CD4-positive, alpha-beta T cell (primary cell): Measurements from ENCODE around the gene SLC33A1. TPM values are rescaled to one million over a fixed set of nuclear protein-coding genes. Genes with fewer than 3 reads are reported as not detected.

Source experiments
- ATAC-seq: fragments of 200-7000 bp; cut with Tn5 transposase; one replicate; pipeline ENCODE4 v1.10.0; 2022; ENCODE audit warnings: mild to moderate bottlenecking; ENCODE audit not compliant: poor library complexity
- CTCF ChIA-PET: fragments of 350-600 bp; sonication (Branson Sonifier 250); formaldehyde crosslinking; loops from one replicate; lab custom pipeline; 2021; ENCODE audit warnings: antibody characterized with exemption, inconsistent platforms; lab: Charles Lee
- POLR2A ChIA-PET: fragments of 350-600 bp; sonication (Branson Sonifier 250); formaldehyde crosslinking; loops from one replicate; lab custom pipeline; 2021; ENCODE audit warnings: antibody characterized with exemption, inconsistent platforms; lab: Charles Lee
- DNase-seq, 14 experiments: peaks; one replicate each; pipeline ENCODE4 v3.0.0-alpha.2; 2013 to 2020; ENCODE audit warnings: mixed read lengths in 2 of 14
- H3K27ac ChIP-seq, 2 donors: one replicate each; pipeline versions ENCODE4 v1.5.1 to v1.7.0; 2013; ENCODE audit warnings: low read length in 2 of 2, low read depth in 1 of 2, mild to moderate bottlenecking in 1 of 2
- H3K27me3 ChIP-seq, 2 experiments: 1 replicate in 1 of 2; 2 replicates in 1 of 2; pipeline versions ENCODE4 v1.6.1 to v1.7.0; 2013; ENCODE audit warnings: low read length in 2 of 2, control low read depth in 1 of 2, mild to moderate bottlenecking in 1 of 2, moderate library complexity in 1 of 2; ENCODE audit not compliant: insufficient read depth in 2 of 2, control insufficient read depth in 1 of 2
- H3K36me3 ChIP-seq: one replicate; pipeline ENCODE4 v1.6.1; 2013; ENCODE audit warnings: low read length, control low read depth; ENCODE audit not compliant: insufficient read depth
- H3K4me1 ChIP-seq: one replicate; pipeline ENCODE4 v1.6.1; 2013; ENCODE audit warnings: low read length, control low read depth; ENCODE audit not compliant: insufficient read depth
- H3K4me3 ChIP-seq: one replicate; pipeline ENCODE4 v1.5.1; 2013; ENCODE audit warnings: mild to moderate bottlenecking, low read length, moderate library complexity
- H3K9me3 ChIP-seq, 2 experiments: 1 replicate in 1 of 2; 2 replicates in 1 of 2; pipeline versions ENCODE4 v1.6.1 to v1.7.0; 2013; ENCODE audit warnings: low read length in 2 of 2, mild to moderate bottlenecking in 2 of 2, control low read depth in 1 of 2, moderate library complexity in 1 of 2; ENCODE audit not compliant: control insufficient read depth in 1 of 2, insufficient read depth in 1 of 2
- H3K27ac Mint-ChIP-seq: one replicate; pipeline ENCODE4 v1.8.0; 2020; ENCODE audit warnings: mixed read lengths
- H3K27me3 Mint-ChIP-seq: one replicate; pipeline ENCODE4 v1.8.0; 2021; ENCODE audit warnings: mixed read lengths
- H3K36me3 Mint-ChIP-seq: one replicate; pipeline ENCODE4 v1.8.0; 2021; ENCODE audit warnings: low read depth, mixed read lengths
- H3K4me1 Mint-ChIP-seq: one replicate; pipeline ENCODE4 v1.8.0; 2021; ENCODE audit warnings: low read depth, mixed read lengths
- H3K4me3 Mint-ChIP-seq: one replicate; pipeline ENCODE4 v1.8.0; 2020; ENCODE audit warnings: mild to moderate bottlenecking, mixed read lengths
- H3K9me3 Mint-ChIP-seq: one replicate; pipeline ENCODE4 v1.8.0; 2020; ENCODE audit warnings: mixed read lengths
- intact Hi-C, 2 experiments: fragments of 100-400 bp; cut with DNase I in 1 of 2; cut with micrococcal nuclease in 1 of 2; formaldehyde crosslinking; loops; one replicate each; pipeline versions ENCODE4 v1.15.1 to v1.9.0; 2023 to 2025; cut with DNase I, micrococcal nuclease
- total RNA-seq, 174 experiments: library from RNA in 2 of 174; stranded (reverse) in 2 of 174; gene quantifications; one replicate each; pipeline ENCODE4 v1.2.3 and lab custom pipeline; 2021 to 2026
- TF ChIP-seq, protein P1 (sequence below): fragments of 200-600 bp; IDR thresholded peaks from one replicate; pipeline ENCODE4 v1.8.0; 2022; ENCODE audit warnings: antibody characterized with exemption, mild to moderate bottlenecking

Gene SLC33A1
- total RNA-seq, 2 experiments from 2014 or later: 14.6 to 16.4 TPM

- no peak overlapping the region for H3K27ac ChIP-seq
- no peak overlapping the region for H3K4me3 ChIP-seq
- Mint-ChIP-seq H3K4me1 (peaks cover 34% of the 10 kb centered on the region), H3K9me3 (no peaks in the 10 kb centered on the region), H3K4me3 (no peak overlapping the region), H3K27ac (peak overlapping the region; percentile 45), H3K27me3 (no peaks in the 10 kb centered on the region), H3K36me3 (peaks cover 30% of the 10 kb centered on the region)
- intact Hi-C loops: no loop called here
- H3K27me3 ChIP-seq: no peaks in the 10 kb centered on the region
- POLR2A ChIA-PET: no interaction called here
- H3K9me3 ChIP-seq: no peaks in the 10 kb centered on the region
- TF ChIP-seq, protein P1, sequence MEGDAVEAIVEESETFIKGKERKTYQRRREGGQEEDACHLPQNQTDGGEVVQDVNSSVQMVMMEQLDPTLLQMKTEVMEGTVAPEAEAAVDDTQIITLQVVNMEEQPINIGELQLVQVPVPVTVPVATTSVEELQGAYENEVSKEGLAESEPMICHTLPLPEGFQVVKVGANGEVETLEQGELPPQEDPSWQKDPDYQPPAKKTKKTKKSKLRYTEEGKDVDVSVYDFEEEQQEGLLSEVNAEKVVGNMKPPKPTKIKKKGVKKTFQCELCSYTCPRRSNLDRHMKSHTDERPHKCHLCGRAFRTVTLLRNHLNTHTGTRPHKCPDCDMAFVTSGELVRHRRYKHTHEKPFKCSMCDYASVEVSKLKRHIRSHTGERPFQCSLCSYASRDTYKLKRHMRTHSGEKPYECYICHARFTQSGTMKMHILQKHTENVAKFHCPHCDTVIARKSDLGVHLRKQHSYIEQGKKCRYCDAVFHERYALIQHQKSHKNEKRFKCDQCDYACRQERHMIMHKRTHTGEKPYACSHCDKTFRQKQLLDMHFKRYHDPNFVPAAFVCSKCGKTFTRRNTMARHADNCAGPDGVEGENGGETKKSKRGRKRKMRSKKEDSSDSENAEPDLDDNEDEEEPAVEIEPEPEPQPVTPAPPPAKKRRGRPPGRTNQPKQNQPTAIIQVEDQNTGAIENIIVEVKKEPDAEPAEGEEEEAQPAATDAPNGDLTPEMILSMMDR: no peak
- no peak for ATAC-seq
- no peak for DNase-seq
- H3K36me3 ChIP-seq: peaks cover 15% of the 10 kb centered on the region
- H3K4me1 ChIP-seq: peaks cover 3% of the 10 kb centered on the region
- CTCF ChIA-PET: no interaction called here
Observed at GRCh38 chr3:155890671-155891190, 36.5 kb upstream of the SLC33A1 start.

- Histone ChIP-seq H3K27ac (no peak overlapping the region), H3K27me3 (no peaks in the 10 kb centered on the region), H3K9me3 (no peaks in the 10 kb centered on the region), H3K36me3 (peaks cover 10% of the 10 kb centered on the region), H3K4me1 (peaks cover 3% of the 10 kb centered on the region), H3K4me3 (no peak overlapping the region)
- peaks cover 22% of the 10 kb centered on the region for H3K36me3 Mint-ChIP-seq
- H3K9me3 Mint-ChIP-seq: no peaks in the 10 kb centered on the region
- TF ChIP-seq, protein P1: no peak
- CTCF ChIA-PET: interaction anchor here (0.8 kb wide), 1 partner anchor 11 kb away, joined by 3 read pairs; no protein-coding TSS in a partner anchor
- H3K4me3 Mint-ChIP-seq: no peak overlapping the region
- POLR2A ChIA-PET: interaction anchor here (0.9 kb wide), 1 partner anchor 84 kb away, joined by 3 read pairs; the partner anchor contains the start of gene C3orf33
- peaks cover 35% of the 10 kb centered on the region for H3K4me1 Mint-ChIP-seq
- intact Hi-C loops: no loop called here
- no peaks in the 10 kb centered on the region for H3K27me3 Mint-ChIP-seq
- H3K27ac Mint-ChIP-seq: no peak overlapping the region
- no peak for DNase-seq
- ATAC-seq: no peak
Observed at GRCh38 chr3:155889952-155890351, 35.7 kb upstream of the SLC33A1 start.

DNA sequence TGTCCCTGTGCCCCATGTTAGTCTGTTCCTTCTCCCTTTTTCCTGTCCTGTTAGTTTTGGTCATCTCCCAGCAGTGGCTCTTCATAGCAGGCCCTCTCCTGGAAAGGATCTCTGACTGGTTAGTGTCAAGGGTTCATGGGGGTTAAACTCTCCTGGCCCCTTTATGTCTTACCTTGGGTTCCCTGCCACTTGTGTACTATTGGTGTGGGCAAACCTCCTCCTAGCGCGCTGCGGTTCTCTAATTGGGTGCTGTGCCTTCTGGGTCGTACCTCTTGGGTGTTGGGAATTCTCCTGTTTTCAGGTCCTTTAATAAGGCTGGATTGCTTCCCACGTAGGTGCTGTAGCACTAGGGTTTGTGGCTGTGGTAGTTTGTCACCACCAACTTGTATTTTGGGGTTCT lies 35.0 kb upstream of the SLC33A1 start:
- intact Hi-C loops: no loop called here
- H3K36me3 Mint-ChIP-seq: peaks cover 15% of the 10 kb centered on the region
- CTCF ChIA-PET: no interaction called here
- H3K9me3 Mint-ChIP-seq: no peaks in the 10 kb centered on the region
- POLR2A ChIA-PET: interaction anchor here (0.9 kb wide), 1 partner anchor 83 kb away, joined by 3 read pairs; the partner anchor contains the start of gene C3orf33
- Histone ChIP-seq H3K9me3 (no peaks in the 10 kb centered on the region), H3K27me3 (no peaks in the 10 kb centered on the region), H3K4me3 (no peak overlapping the region), H3K27ac (no peak overlapping the region), H3K4me1 (peaks cover 3% of the 10 kb centered on the region), H3K36me3 (peaks cover 3% of the 10 kb centered on the region)
- peaks cover 41% of the 10 kb centered on the region for H3K4me1 Mint-ChIP-seq
- no peak for ATAC-seq
- no peak for DNase-seq
- TF ChIP-seq, protein P1: no peak
- H3K27ac Mint-ChIP-seq: no peak overlapping the region
- H3K27me3 Mint-ChIP-seq: no peaks in the 10 kb centered on the region
- H3K4me3 Mint-ChIP-seq: peak overlapping the region; percentile 43
